ENCODE results near the gene ZBP1.

The ZBP1 gene

DNA sequence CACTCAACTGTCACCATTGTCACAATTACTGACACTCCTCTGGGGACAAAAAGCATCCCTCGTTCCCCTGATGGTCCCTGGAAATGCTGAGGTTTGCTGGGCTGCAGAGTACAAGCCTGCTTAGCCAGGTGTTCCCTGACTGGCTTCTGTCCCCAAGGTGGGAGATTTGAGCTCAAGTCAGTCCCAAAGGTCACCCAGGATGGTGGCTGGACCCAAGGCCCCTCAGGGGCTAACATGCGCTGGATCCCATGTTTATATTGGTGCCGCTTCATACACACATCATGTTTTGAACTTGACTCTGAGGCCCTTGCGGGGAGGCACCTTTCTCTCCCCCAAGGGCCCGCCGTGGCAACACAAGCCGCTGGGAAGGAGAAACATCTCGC lies 45.4 kb upstream of the ZBP1 start:
- DNase-seq (ENCODE audit: extremely low read depth, low read depth): no peak
- TF ChIP-seq, protein P1, sequence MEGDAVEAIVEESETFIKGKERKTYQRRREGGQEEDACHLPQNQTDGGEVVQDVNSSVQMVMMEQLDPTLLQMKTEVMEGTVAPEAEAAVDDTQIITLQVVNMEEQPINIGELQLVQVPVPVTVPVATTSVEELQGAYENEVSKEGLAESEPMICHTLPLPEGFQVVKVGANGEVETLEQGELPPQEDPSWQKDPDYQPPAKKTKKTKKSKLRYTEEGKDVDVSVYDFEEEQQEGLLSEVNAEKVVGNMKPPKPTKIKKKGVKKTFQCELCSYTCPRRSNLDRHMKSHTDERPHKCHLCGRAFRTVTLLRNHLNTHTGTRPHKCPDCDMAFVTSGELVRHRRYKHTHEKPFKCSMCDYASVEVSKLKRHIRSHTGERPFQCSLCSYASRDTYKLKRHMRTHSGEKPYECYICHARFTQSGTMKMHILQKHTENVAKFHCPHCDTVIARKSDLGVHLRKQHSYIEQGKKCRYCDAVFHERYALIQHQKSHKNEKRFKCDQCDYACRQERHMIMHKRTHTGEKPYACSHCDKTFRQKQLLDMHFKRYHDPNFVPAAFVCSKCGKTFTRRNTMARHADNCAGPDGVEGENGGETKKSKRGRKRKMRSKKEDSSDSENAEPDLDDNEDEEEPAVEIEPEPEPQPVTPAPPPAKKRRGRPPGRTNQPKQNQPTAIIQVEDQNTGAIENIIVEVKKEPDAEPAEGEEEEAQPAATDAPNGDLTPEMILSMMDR (IDR thresholded peaks at IDR 0.05; ENCODE audit: low read depth, low read length): no peak

DNA sequence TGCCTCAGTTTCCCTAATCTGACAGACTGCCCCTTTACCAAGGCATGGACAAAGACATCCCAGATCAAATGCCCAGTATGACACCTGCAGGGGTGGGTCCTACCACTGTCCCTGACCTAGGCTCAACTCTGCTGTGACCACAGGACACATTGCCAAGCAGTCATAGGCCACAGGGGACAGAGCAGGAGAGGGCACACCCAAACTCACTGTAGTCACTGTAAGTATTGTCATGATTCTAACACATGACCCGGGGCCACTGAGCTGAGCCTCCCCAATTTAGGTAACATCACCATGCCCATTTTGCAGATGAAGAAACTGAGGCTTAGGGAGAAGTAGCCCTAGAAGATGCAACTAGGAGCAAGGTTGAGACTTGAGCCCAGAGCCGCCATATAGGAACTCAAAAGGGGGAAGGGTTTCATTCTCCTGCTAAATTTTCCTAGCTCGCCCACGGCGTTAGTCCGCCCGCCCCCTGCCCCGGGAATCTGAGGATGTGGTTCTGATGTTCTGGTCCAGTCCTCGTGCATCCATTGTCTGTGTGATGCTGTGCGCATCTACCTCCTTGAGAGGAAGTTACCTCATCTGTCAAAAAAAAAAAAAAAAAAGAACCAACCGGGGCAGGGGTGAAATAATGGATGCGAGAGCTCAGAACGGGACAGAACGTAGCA lies 44.8 kb upstream of the ZBP1 start:
- TF ChIP-seq, protein P1 (IDR thresholded peaks at IDR 0.05; ENCODE audit: low read depth, low read length): no peak
- DNase-seq (ENCODE audit: extremely low read depth, low read depth): no peak

DNA sequence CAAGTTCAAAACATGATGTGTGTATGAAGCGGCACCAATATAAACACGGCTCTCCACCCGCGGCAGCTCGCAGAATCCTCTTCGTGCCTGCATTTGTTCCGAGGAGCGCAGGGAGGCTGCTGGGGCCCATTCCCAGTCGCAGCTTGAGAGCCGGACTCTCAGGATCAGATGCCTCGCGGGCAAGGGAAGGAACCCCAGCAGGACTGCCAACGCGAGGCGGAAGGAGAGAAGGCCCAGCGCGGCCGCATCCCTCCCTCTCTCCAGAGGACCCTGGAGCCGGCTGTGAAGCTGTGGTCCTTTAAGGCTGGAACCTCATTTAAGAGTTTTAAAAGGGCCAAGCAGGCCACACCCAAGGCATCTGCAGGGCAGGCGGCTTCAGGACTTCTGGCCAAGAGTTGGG lies 44.2 kb upstream of the ZBP1 start:
- TF ChIP-seq, protein P1 (IDR thresholded peaks at IDR 0.05; ENCODE audit: low read depth, low read length): no peak
- no peak for DNase-seq (ENCODE audit: extremely low read depth, low read depth)

DNA sequence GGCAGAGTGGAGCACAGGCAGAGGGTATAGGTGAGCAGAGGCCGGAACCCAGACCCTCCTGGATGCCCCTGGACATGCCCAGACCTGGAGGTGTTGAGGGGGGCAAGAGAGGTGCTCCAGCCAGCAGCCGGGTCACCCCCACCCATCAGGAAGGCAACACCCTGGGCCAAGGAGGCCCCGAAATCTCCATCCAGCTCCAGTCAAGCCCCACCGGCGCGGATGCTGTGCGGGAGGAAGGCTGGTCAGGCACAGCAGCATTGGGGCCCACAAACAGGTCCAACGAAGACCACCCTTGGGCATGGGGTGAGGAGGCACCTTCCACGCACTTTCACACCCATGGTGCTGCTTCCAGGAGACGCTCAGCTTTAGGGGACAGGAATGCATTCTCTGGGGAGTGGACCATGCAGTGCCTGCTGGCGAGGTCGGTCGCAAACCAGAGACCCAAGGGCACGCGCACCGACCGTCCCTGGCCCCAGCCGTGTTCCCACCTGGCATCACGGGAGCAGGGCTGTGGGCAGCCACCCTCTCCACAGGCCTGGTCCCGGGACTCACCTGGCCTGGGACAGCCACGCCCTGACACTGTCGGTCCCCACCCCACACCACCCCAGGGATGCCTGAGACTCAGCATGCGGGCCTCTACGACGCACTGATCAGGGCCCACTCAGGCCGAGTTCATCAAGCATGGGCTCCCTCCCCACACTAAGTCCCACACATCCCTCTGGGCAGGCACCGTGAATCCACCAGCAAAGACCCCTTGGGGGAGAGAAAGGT lies 43.6 kb upstream of the ZBP1 start:
- TF ChIP-seq, protein P1 (IDR thresholded peaks at IDR 0.05; ENCODE audit: low read depth, low read length): no peak
- no peak for DNase-seq (ENCODE audit: extremely low read depth, low read depth)

DNA sequence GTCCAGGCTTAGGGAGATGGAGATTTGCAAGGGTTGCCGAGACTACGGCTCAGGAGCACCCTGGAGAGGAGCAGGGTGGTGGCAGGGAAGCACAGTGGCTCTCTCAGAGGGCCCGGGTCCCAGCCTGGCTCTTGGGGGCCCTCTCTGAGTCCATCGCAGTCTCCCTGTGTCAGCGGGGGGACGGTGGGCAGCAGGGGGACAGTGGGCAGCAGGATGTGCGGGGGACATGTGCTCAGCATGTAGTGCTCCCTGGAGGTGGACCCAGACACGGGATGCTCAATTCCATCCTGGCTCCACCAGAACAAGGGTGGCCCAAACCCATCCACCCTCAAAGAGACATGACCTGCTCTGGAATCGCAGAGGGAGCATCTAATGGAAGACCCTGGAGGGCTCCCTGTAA lies 43.0 kb upstream of the ZBP1 start:
- DNase-seq (ENCODE audit: extremely low read depth, low read depth): no peak
- TF ChIP-seq, protein P1 (IDR thresholded peaks at IDR 0.05; ENCODE audit: low read depth, low read length): no peak

DNA sequence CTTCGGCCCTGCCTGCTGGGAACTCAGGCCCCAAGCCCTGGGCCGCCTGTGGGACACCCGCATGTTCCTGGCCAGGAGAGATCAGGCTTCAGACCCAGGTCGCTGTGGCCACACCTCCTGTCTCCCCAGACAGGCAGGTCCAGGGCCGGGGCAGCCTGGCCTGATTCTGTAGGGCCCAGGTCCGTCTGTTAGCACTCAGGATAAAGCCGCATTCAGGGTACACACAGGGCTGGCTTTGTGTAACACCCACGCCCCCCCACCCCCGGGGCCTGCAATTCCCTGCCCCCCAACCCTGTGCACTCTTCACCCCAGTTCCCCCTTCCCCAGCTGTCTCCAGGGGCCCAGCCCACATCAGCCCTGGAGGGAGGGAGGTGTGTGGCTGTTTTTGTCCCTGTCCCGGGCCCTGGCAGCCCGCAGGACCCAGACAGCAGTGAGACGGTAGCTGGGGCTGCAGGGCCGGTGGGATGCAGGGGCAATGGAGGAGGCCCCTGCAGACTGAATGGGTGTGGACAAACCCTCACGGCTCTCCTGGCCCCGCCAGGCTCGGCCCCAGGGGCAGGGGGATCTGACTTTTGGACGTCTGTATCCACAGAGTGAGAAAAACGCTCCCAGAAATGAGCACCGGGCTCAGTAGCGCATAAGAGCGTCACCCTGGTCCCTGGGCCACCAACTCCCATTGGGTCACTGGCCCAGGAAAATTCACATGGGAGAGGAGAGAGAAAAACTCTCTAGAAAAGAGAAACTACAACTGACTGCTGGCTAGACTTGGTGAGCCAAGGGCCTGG lies 42.4 kb upstream of the ZBP1 start:
- TF ChIP-seq, protein P1 (IDR thresholded peaks at IDR 0.05; ENCODE audit: low read depth, low read length): no peak
- DNase-seq (ENCODE audit: extremely low read depth, low read depth): no peak
